Thoracic aorta (tissue), 2 donors: Measurements from ENCODE around the gene NDUFS8. TPM values are rescaled to one million over a fixed set of nuclear protein-coding genes. Genes with fewer than 3 reads are reported as not detected.

Experiments
- ATAC-seq: fragments of 150-250 bp; one replicate; pipeline ENCODE4 v1.8.0; 2017; ENCODE audit warnings: low read depth; ENCODE audit not compliant: insufficient number of reproducible peaks, low FRiP score
- DNase-seq: peaks from one replicate; pipeline ENCODE4 v3.0.0-alpha.2; 2020; ENCODE audit warnings: low spot score
- H3K27ac ChIP-seq, 2 donors: fragments of 200-600 bp; sonication (generic); 1 replicate in 1 of 2; 2 replicates in 1 of 2; pipeline ENCODE4 v1.5.1; 2016; ENCODE audit warnings: mild to moderate bottlenecking in 2 of 2, moderate library complexity in 2 of 2
- H3K27me3 ChIP-seq: fragments of 200-600 bp; sonication (generic); replicated peaks from 2 replicates; pipeline ENCODE4 v1.6.0; 2016; ENCODE audit warnings: mild to moderate bottlenecking; ENCODE audit not compliant: insufficient read depth
- H3K36me3 ChIP-seq: fragments of 200-600 bp; sonication (generic); one replicate; pipeline ENCODE4 v1.5.1; 2016
- H3K4me1 ChIP-seq, 2 donors: fragments of 200-600 bp; sonication (generic); 1 replicate in 1 of 2; 2 replicates in 1 of 2; pipeline versions ENCODE4 v1.5.1 to v1.6.0; 2016; ENCODE audit warnings: low read depth in 2 of 2, mild to moderate bottlenecking in 1 of 2; ENCODE audit not compliant: control insufficient read depth in 1 of 2
- H3K4me3 ChIP-seq: fragments of 200-600 bp; sonication (generic); 2 replicates; pipeline ENCODE4 v1.5.1; 2016; ENCODE audit warnings: mild to moderate bottlenecking
- H3K9me3 ChIP-seq: fragments of 200-600 bp; sonication (generic); 2 replicates; pipeline ENCODE4 v1.5.1; 2016
- total RNA-seq, 2 donors: library from RNA; depleted of rRNA; stranded (reverse); fragments of >200 nt; gene quantifications; one replicate each; pipeline versions ENCODE4 v1.1.0 to v1.2.3, GENCODE V29; 2016
- TF ChIP-seq, protein P1 (sequence below): fragments of 200-600 bp; sonication (generic); IDR thresholded peaks from one replicate; pipeline ENCODE4 v1.5.1; 2019; ENCODE audit warnings: antibody characterized with exemption

Gene NDUFS8
- total RNA-seq, 2 donors from 2014 or later, result 85.8 to 96.5 TPM

DNA sequence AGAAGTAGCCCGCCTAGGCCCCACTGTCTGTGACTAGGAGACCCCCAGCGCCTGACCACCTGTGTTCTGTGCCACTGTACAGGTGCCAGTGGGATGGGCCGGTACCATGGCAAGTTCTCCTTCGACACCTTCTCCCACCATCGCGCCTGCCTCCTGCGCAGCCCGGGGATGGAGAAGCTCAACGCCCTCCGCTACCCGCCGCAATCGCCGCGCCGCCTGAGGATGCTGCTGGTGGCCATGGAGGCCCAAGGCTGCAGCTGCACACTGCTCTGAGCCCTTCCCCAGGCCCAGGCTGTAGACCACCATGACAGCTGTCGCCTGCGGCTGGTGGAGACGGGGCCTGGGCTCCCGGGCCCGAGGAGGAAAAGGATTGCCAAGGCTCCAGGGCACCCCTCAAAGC is 2.8 kb upstream of the NDUFS8 start:
- H3K4me1 ChIP-seq, result peaks cover 12 to 22% of the 10 kb centered on the region in 2 donors
- TF ChIP-seq, protein P1, sequence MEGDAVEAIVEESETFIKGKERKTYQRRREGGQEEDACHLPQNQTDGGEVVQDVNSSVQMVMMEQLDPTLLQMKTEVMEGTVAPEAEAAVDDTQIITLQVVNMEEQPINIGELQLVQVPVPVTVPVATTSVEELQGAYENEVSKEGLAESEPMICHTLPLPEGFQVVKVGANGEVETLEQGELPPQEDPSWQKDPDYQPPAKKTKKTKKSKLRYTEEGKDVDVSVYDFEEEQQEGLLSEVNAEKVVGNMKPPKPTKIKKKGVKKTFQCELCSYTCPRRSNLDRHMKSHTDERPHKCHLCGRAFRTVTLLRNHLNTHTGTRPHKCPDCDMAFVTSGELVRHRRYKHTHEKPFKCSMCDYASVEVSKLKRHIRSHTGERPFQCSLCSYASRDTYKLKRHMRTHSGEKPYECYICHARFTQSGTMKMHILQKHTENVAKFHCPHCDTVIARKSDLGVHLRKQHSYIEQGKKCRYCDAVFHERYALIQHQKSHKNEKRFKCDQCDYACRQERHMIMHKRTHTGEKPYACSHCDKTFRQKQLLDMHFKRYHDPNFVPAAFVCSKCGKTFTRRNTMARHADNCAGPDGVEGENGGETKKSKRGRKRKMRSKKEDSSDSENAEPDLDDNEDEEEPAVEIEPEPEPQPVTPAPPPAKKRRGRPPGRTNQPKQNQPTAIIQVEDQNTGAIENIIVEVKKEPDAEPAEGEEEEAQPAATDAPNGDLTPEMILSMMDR, result no peak
- no peak overlapping the region for H3K4me3 ChIP-seq
- DNase-seq, result no peak
- no peak for ATAC-seq
- no peaks in the 10 kb centered on the region for H3K27me3 ChIP-seq
- H3K9me3 ChIP-seq, result no peaks in the 10 kb centered on the region
- H3K36me3 ChIP-seq, result no peaks in the 10 kb centered on the region
- no peak overlapping the region for H3K27ac ChIP-seq

DNA sequence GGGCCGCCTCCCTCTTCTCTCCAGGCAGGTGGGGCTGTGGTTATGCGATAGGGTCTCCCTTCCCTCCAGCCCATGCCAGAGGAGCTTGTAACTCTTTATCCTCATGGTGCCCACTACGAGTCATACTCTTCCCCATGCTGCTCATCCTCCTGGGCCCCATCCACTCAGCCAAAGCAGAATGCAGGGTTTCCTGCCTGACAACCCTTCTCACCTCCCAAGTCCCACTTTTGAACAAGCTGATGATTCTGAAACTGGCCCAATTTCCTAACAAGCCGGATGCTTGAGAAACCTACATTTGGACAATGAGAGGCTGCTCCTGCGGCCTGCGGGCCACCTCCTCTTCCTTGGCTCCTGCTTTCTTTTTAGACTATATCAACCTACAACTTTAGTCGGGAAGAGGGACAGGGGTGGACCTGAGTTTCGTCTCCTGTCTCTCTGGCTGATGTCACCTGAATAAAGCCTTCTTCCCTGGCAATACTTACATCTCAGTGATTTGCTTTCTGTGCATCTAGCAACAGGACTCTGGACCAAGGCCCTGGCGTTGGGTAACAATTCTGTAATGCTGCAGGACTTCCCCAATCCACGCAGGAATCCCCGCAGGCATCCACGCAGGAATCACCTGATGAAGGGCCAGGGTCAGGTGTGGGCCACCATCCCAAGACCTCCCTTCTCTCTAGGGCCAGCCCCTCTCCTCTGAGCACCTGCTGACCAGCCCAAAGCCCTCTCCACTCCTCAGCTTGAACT is 1.5 kb upstream of the NDUFS8 start:
- H3K4me3 ChIP-seq, result no peak overlapping the region
- TF ChIP-seq, protein P1, result no peak
- ATAC-seq, result no peak
- no peaks in the 10 kb centered on the region for H3K27me3 ChIP-seq
- peaks cover 6% of the 10 kb centered on the region for H3K36me3 ChIP-seq
- peaks cover 12 to 22% of the 10 kb centered on the region in 2 donors for H3K4me1 ChIP-seq
- no peak overlapping the region for H3K27ac ChIP-seq
- DNase-seq, result no peak
- H3K9me3 ChIP-seq, result no peaks in the 10 kb centered on the region

DNA sequence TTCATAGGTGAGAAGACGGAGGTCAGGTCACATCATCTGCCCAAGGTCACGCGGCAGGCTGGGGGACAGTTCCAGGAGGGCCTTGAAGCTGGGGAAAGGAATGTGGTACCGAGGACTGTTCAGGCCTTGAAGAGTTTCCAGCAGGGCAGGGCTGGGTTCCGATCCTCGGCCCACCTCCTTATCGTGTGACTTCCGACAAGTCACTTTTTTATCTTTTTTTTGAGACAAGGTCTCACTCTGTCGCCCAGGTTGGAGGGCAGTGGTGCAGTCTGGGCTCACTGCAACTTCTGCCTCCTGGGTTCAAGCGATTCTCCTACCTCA is 623 bp downstream of the NDUFS8 start:
- no peaks in the 10 kb centered on the region for H3K9me3 ChIP-seq
- H3K27ac ChIP-seq, result peak overlapping the region; percentile 84 to 86
- no peak for ATAC-seq
- DNase-seq, result no peak
- H3K4me3 ChIP-seq, result peak overlapping the region; percentile 97
- TF ChIP-seq, protein P1, result no peak
- H3K27me3 ChIP-seq, result no peaks in the 10 kb centered on the region
- peaks cover 12 to 22% of the 10 kb centered on the region in 2 donors for H3K4me1 ChIP-seq
- H3K36me3 ChIP-seq, result peaks cover 9% of the 10 kb centered on the region

DNA sequence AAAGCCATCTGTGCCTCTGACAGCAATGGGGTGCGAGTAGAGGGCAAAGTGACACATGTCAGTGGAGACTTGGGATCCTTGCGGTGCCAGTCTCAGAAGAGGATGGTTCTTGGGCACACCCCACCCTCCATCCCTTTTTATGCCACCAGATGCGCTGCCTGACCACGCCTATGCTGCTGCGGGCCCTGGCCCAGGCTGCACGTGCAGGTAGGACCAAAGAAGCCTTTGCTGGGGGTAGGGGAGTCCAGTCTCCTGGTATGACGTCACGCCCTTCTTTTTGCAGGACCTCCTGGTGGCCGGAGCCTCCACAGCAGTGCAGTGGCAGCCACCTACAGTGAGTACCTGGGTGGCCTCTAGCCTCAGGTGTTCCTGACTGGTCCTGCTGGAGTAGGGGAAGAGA is 1.5 kb downstream of the NDUFS8 start:
- peaks cover 9% of the 10 kb centered on the region for H3K36me3 ChIP-seq
- H3K4me3 ChIP-seq, result no peak overlapping the region
- ATAC-seq, result no peak

DNA sequence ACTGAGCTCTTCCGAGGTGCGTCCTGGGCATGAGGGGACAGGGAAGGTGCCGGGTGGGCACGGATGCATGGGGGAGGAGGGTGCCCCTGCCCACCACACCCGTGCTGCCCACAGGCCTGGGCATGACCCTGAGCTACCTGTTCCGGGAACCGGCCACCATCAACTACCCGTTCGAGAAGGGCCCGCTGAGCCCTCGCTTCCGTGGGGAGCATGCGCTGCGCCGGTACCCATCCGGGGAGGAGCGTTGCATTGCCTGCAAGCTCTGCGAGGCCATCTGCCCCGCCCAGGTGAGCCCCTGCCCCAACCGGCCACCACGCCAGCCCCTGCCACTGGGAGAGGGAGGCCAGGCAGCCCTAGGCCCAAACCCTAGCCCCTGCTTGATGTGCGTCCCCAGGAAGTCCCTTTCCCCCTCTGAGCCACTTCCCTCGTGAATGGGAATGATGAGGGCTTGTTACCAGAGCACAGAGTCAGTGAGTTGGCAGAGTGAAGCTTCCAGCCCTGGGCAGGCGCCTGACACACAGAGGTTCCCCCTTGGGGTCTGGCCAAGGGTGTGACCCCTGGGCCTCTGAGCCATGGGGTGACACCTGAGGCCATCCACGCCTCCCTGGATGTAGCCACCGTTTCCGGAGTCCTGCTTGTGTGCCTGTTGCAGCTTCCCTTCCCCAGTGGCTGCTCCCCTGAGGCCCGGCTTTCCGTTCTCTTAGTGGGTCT is 2.7 kb downstream of the NDUFS8 start:
- Histone ChIP-seq H3K36me3 (peaks cover 9% of the 10 kb centered on the region), H3K4me1 (peaks cover 26 to 34% of the 10 kb centered on the region in 2 donors), H3K27me3 (no peaks in the 10 kb centered on the region), H3K9me3 (no peaks in the 10 kb centered on the region), H3K27ac (no peak overlapping the region), H3K4me3 (no peak overlapping the region)
- TF ChIP-seq, protein P1, result no peak
- ATAC-seq (no peak), DNase-seq (no peak)

More for the DNA sequence above, 1.5 kb downstream of the NDUFS8 start:
- DNase-seq, result no peak
- TF ChIP-seq, protein P1, result no peak
- H3K9me3 ChIP-seq, result no peaks in the 10 kb centered on the region
- H3K27me3 ChIP-seq, result no peaks in the 10 kb centered on the region
- no peak overlapping the region for H3K27ac ChIP-seq
- peaks cover 16 to 23% of the 10 kb centered on the region in 2 donors for H3K4me1 ChIP-seq
